ENCODE results near the gene GPR55. TPM values are rescaled to one million over a fixed set of nuclear protein-coding genes. Genes with fewer than 3 reads are reported as not detected.

Gene GPR55
- total and polyA plus RNA-seq, 2 donors (not counting 3 experiments of a cell fraction or from before 2014, with no cell fraction given): not detected

GRCh38 chr2:230893841-230894781, 30.9 kb downstream of the GPR55 start:
- dilution Hi-C loops (cut with MboI; ENCODE audit: extremely low pct_ligation_motif_present, low sequenced_read_pairs) (no loop called here), intact Hi-C loops (cut with micrococcal nuclease) (no loop called here)
- no peaks in the 10 kb centered on the region for H3K9me3 ChIP-seq (replicated peaks; ENCODE audit: control insufficient read depth, insufficient read depth, low read length)
- H3K36me3 ChIP-seq (ENCODE audit: control insufficient read depth in 2 of 2, extremely low read depth in 1 of 2, insufficient read depth in 2 of 2, low read length in 2 of 2): no peaks in the 10 kb centered on the region
- POLR2A ChIA-PET: no interaction called here
- no peak overlapping the region for H3K9ac ChIP-seq (replicated peaks; ENCODE audit: extremely low read depth, insufficient read depth, low read length)
- H3K27me3 ChIP-seq (ENCODE audit: control insufficient read depth in 2 of 2, insufficient read depth in 2 of 2, low read length in 2 of 2): peaks cover 0 to 3% of the 10 kb centered on the region in 2 experiments
- no peaks in the 10 kb centered on the region for H3K9me1 ChIP-seq (replicated peaks; ENCODE audit: control insufficient read depth, extremely low read depth, insufficient read depth, low read length)
- no peak for FAIRE-seq
- DNase-seq (ENCODE audit: low read depth, low spot score): no peak
- TF ChIP-seq POLR2AphosphoS5 (IDR thresholded peaks at IDR 0.05; ENCODE audit: insufficient read depth, low read depth, low read length) (no peak), MAX (IDR thresholded peaks at IDR 0.05; ENCODE audit: insufficient read depth, insufficient read length) (no peak), MYC (IDR thresholded peaks at IDR 0.05; ENCODE audit: low read depth, low read length) (no peak)
- TF ChIP-seq, protein P1, sequence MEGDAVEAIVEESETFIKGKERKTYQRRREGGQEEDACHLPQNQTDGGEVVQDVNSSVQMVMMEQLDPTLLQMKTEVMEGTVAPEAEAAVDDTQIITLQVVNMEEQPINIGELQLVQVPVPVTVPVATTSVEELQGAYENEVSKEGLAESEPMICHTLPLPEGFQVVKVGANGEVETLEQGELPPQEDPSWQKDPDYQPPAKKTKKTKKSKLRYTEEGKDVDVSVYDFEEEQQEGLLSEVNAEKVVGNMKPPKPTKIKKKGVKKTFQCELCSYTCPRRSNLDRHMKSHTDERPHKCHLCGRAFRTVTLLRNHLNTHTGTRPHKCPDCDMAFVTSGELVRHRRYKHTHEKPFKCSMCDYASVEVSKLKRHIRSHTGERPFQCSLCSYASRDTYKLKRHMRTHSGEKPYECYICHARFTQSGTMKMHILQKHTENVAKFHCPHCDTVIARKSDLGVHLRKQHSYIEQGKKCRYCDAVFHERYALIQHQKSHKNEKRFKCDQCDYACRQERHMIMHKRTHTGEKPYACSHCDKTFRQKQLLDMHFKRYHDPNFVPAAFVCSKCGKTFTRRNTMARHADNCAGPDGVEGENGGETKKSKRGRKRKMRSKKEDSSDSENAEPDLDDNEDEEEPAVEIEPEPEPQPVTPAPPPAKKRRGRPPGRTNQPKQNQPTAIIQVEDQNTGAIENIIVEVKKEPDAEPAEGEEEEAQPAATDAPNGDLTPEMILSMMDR (IDR thresholded peaks at IDR 0.05; ENCODE audit: extremely low read depth in 1 of 2, insufficient read depth in 1 of 2, low read depth in 1 of 2, low read length in 2 of 2): no peak
- H3K4me1 ChIP-seq (ENCODE audit: control insufficient read depth, extremely low read depth, insufficient read depth, low read length): no peaks in the 10 kb centered on the region
- no peaks in the 10 kb centered on the region for H4K20me1 ChIP-seq (replicated peaks; ENCODE audit: control insufficient read depth, extremely low read depth, insufficient read depth, low read length)
- no peak overlapping the region for H3K4me2 ChIP-seq (ENCODE audit: insufficient read depth, low read length)
- H2AFZ ChIP-seq (ENCODE audit: low read depth, low read length): no peak overlapping the region
- H3K27ac ChIP-seq (ENCODE audit: insufficient read depth, low read depth, low read length): no peak overlapping the region
- no TSS peak for BruUV-seq (replicated peaks)
- no peak overlapping the region for H3K4me3 ChIP-seq (replicated peaks in 1 of 3; ENCODE audit: insufficient read depth in 1 of 3, low read depth in 1 of 3, low read length in 3 of 3)
- no peaks in the 10 kb centered on the region for H3K79me2 ChIP-seq (ENCODE audit: control insufficient read depth, insufficient read depth, low read length)
- CTCF ChIA-PET: interaction anchor here (1.9 kb wide), 1 partner anchor 93 kb away, joined by 4 read pairs; no protein-coding TSS in a partner anchor

Measured in endothelial cell of umbilical vein (primary cell).